Spleen (tissue), 7 donors: ENCODE data around the gene NELFCD.

Experiments
- CTCF ChIP-seq, 11 experiments: fragments of 200-600 bp in 7 of 11; fragments of 450-650 bp in 4 of 11; sonication (generic) in 4 of 11; IDR thresholded peaks in 8 of 11; conservative IDR thresholded peaks in 3 of 11; 1 replicate in 7 of 11; 2 replicates in 4 of 11; pipeline versions ENCODE4 v1.4.0 to v1.8.0; 2016 to 2021; ENCODE audit warnings: antibody characterized with exemption in 11 of 11, inconsistent platforms in 4 of 11, mild to moderate bottlenecking in 1 of 11
- POLR2A ChIP-seq, 3 donors: fragments of 450-650 bp; IDR thresholded peaks; one replicate each; pipeline ENCODE4 v1.5.1; 2017; ENCODE audit warnings: antibody characterized with exemption in 3 of 3, mild to moderate bottlenecking in 1 of 3
- donor health status: DM: no; HTN: no; CAD: no; lungs with moderate emphysema.
- donor health status: DM: no; HTN: no; CAD: no.
- donor health status: DM: no; HTN: no; CAD: no.

- TF ChIP-seq CTCF (IDR thresholded peaks at IDR 0.05 in 8 of 11, conservative IDR thresholded peaks at IDR 0.05 in 3 of 11), result no peak
- TF ChIP-seq POLR2A (IDR thresholded peaks at IDR 0.05), result no peak
Observed at GRCh38 chr20:59005523-59006166, 24.6 kb downstream of the NELFCD start.
